ENCODE measurements around the gene HCCS. TPM values are rescaled to one million over a fixed set of nuclear protein-coding genes. Genes with fewer than 3 reads are reported as not detected.

HCCS gene
- total RNA-seq, 1 donor from 2014 or later, result 28.0 TPM

GRCh38 chrX:11135564-11136185 is 24.5 kb downstream of the HCCS start:
- no peaks in the 10 kb centered on the region for H3K27me3 Mint-ChIP-seq
- H3K4me1 Mint-ChIP-seq (ENCODE audit: unreplicated experiment), result no peaks in the 10 kb centered on the region
- no peak overlapping the region for H3K4me3 Mint-ChIP-seq
- no peaks in the 10 kb centered on the region for H3K9me3 Mint-ChIP-seq
- H3K36me3 Mint-ChIP-seq, result no peaks in the 10 kb centered on the region
- DNase-seq (ENCODE audit: extremely low spot score, unreplicated experiment), result no peak
- no peak overlapping the region for H3K27ac Mint-ChIP-seq
- no peak for TF ChIP-seq CTCF (conservative IDR thresholded peaks at IDR 0.05)

GRCh38 chrX:11137543-11138139 is 26.5 kb downstream of the HCCS start:
- Mint-ChIP-seq H3K9me3 (no peaks in the 10 kb centered on the region), H3K27me3 (no peaks in the 10 kb centered on the region), H3K36me3 (no peaks in the 10 kb centered on the region), H3K4me3 (no peak overlapping the region), H3K4me1 (ENCODE audit: unreplicated experiment) (no peaks in the 10 kb centered on the region), H3K27ac (no peak overlapping the region)
- peak; percentile 89 for TF ChIP-seq CTCF (conservative IDR thresholded peaks at IDR 0.05)
- DNase-seq (ENCODE audit: extremely low spot score, unreplicated experiment), result no peak

GRCh38 chrX:11138498-11139390 is 27.6 kb downstream of the HCCS start:
- Mint-ChIP-seq H3K36me3 (no peaks in the 10 kb centered on the region), H3K27me3 (no peaks in the 10 kb centered on the region), H3K4me1 (ENCODE audit: unreplicated experiment) (no peaks in the 10 kb centered on the region), H3K9me3 (no peaks in the 10 kb centered on the region), H3K27ac (no peak overlapping the region), H3K4me3 (no peak overlapping the region)
- TF ChIP-seq CTCF (conservative IDR thresholded peaks at IDR 0.05), result no peak
- peak; percentile 68 for DNase-seq (ENCODE audit: extremely low spot score, unreplicated experiment)

DNA sequence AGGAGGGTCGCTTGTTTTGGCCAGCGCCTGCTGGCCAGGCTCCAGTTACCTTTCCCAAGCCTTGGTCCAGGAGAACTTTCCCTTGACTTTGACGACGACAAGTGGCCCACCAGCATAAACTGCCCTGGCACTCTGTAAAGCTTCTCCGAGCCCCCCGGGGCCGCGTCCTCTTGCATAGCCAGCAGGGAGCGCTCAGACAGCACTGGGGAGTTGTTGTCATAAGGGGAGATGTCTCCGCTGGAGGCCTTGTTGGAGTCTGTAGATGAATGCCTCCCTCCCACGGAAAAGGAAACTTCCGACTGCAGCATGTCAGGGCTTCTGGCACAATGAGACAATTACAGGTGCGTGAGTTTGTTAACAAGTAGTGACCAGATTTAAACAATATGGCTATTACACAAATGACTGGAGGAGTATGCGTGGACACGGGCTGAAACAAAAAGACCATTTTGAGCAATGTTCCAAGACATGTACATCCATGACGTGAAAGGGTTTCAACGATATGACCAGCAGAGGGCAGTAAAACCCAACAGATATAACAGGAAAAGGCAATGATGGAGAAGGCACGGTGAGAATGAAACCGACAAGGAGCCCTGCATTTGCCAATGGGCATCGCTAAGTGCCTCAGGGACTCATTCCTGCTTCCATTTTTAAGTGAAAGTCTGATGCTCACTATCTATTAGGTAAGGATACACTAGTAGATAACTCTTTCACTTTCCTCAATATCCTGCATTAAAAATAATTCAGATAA is 33.0 kb downstream of the HCCS start:
- no peak overlapping the region for H3K4me3 Mint-ChIP-seq
- no peak overlapping the region for H3K27ac Mint-ChIP-seq
- H3K36me3 Mint-ChIP-seq, result no peaks in the 10 kb centered on the region
- peak; percentile 78 for TF ChIP-seq CTCF (conservative IDR thresholded peaks at IDR 0.05)
- H3K27me3 Mint-ChIP-seq, result no peaks in the 10 kb centered on the region
- peaks cover 3% of the 10 kb centered on the region for H3K4me1 Mint-ChIP-seq (ENCODE audit: unreplicated experiment)
- no peaks in the 10 kb centered on the region for H3K9me3 Mint-ChIP-seq
- no peak for DNase-seq (ENCODE audit: extremely low spot score, unreplicated experiment)

GRCh38 chrX:11146411-11146810 is 35.3 kb downstream of the HCCS start:
- no peaks in the 10 kb centered on the region for H3K36me3 Mint-ChIP-seq
- peaks cover 3% of the 10 kb centered on the region for H3K4me1 Mint-ChIP-seq (ENCODE audit: unreplicated experiment)
- H3K27me3 Mint-ChIP-seq, result no peaks in the 10 kb centered on the region
- no peaks in the 10 kb centered on the region for H3K9me3 Mint-ChIP-seq
- DNase-seq (ENCODE audit: extremely low spot score, unreplicated experiment), result no peak
- H3K4me3 Mint-ChIP-seq, result no peak overlapping the region
- H3K27ac Mint-ChIP-seq, result no peak overlapping the region
- no peak for TF ChIP-seq CTCF (conservative IDR thresholded peaks at IDR 0.05)
